Measurements from ENCODE around the gene HOXA5.
A peak's percentile ranks its signal among the peaks of the same experiment; 100 is the strongest.

HOXA5 gene

GRCh38 chr7:27189295-27189996, 46.0 kb upstream of the HOXA5 start:
- peaks cover 100% of the 10 kb centered on the region for H3K27me3 Mint-ChIP-seq (ENCODE audit: low read depth, poor library complexity)
- H3K27ac Mint-ChIP-seq: no peak overlapping the region
- TF ChIP-seq, protein P1, sequence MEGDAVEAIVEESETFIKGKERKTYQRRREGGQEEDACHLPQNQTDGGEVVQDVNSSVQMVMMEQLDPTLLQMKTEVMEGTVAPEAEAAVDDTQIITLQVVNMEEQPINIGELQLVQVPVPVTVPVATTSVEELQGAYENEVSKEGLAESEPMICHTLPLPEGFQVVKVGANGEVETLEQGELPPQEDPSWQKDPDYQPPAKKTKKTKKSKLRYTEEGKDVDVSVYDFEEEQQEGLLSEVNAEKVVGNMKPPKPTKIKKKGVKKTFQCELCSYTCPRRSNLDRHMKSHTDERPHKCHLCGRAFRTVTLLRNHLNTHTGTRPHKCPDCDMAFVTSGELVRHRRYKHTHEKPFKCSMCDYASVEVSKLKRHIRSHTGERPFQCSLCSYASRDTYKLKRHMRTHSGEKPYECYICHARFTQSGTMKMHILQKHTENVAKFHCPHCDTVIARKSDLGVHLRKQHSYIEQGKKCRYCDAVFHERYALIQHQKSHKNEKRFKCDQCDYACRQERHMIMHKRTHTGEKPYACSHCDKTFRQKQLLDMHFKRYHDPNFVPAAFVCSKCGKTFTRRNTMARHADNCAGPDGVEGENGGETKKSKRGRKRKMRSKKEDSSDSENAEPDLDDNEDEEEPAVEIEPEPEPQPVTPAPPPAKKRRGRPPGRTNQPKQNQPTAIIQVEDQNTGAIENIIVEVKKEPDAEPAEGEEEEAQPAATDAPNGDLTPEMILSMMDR (IDR thresholded peaks at IDR 0.05): no peak
- H3K36me3 Mint-ChIP-seq (ENCODE audit: low read depth): no peaks in the 10 kb centered on the region
- H3K9me3 Mint-ChIP-seq: no peaks in the 10 kb centered on the region
- H3K4me3 Mint-ChIP-seq: peak overlapping the region; percentile 82
- peak; percentile 42 for DNase-seq
- H3K4me1 Mint-ChIP-seq: peaks cover 71% of the 10 kb centered on the region

DNA sequence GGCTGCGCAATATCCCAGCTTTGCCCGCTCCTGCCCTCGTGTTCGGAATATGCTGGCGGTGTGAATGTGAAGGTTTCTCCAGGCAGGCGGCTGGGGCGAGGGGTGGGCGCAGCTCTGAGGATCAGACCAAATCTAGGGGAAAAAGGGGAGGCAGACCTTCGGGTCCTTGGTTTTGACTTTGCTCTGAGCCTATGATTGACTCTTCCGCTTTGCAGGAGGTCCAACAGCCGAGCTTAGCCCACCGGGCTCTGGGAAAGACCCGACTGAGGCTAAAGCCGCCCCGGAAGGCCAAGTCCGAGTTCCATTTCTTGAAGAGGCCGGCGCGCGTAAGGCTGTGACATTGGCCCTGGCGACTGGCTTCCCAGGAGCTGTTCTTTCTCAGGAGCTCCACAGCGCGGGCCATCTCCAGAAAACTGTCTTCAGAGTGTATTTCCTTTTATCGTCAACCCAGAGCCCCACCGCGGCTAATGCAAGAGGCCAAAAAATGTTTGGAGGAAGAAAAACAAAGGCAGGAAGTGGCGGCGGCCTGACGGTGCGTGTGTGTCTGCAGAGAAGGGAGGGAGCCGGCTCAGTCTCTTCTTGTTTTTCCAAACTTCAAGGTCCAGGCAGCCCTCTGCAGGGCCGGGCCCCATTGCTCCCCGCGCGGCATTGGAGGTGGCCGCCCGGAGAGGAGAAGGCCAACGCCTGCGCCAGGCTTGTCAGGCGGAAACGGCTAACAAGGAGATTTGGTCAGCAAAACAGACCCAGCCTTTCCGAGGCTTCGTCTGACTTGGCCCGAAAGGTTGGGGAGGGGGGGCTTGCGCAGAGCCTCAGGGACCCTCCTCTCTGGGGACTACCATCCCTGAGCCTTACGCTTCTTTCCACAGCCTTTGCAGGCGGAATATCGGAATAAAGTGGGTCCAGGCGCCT, 45.2 kb upstream of the HOXA5 start:
- H3K36me3 Mint-ChIP-seq (ENCODE audit: low read depth): no peaks in the 10 kb centered on the region
- peak; percentile 41 for DNase-seq
- H3K4me3 Mint-ChIP-seq: peak overlapping the region; percentile 82
- no peaks in the 10 kb centered on the region for H3K9me3 Mint-ChIP-seq
- TF ChIP-seq, protein P1 (IDR thresholded peaks at IDR 0.05): no peak
- peaks cover 98% of the 10 kb centered on the region for H3K27me3 Mint-ChIP-seq (ENCODE audit: low read depth, poor library complexity)
- H3K4me1 Mint-ChIP-seq: peaks cover 68% of the 10 kb centered on the region
- peak overlapping the region; percentile 80 for H3K27ac Mint-ChIP-seq

DNA sequence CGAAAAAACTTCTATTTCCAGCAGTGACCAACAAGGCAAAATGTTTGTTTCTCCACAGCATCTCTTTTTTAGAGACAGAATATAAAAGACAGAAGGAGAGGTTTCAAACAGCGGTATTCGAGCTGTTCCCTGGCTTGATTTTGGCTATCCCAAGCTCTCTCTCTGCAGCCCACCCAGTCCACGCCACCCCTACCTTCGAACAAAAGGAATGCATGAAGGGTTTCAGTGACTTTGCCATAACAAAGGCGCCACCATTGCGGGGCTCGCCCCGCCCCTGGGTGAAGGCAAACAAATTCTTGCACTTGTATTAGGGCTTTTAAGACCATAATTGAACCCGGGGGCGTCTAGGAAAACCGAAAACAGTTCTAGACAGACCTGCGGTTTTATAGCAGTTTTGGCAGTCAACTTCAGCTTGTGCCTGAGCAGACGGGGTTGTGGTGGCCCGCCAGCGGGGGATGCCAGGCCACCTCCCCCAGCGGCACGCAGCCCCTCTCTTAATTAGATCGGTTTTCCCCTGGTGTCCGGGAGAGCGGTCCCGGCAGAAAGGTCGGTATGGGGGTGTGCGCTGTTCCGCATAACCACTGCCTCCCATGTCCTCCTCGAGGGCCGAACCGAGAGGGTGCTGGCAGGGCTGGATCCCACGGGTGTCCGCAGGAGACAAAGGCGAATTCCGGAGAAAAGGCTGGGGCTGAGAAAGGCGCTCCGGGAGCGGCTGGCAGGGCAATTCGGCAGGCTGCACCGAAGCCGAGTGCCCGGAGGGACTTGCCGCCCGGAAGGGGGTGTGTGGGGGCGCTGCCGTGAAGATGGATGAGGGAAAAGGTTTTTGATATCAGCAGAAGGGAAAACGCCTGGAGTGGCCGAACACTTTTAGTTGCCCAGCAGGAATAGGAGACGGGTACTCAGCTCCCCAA, 44.2 kb upstream of the HOXA5 start:
- peaks cover 68% of the 10 kb centered on the region for H3K4me1 Mint-ChIP-seq
- TF ChIP-seq, protein P1 (IDR thresholded peaks at IDR 0.05): no peak
- peak; percentile 46 for DNase-seq
- H3K9me3 Mint-ChIP-seq: no peaks in the 10 kb centered on the region
- peaks cover 2% of the 10 kb centered on the region for H3K36me3 Mint-ChIP-seq (ENCODE audit: low read depth)
- H3K27me3 Mint-ChIP-seq (ENCODE audit: low read depth, poor library complexity): peaks cover 93% of the 10 kb centered on the region
- no peak overlapping the region for H3K27ac Mint-ChIP-seq
- peak overlapping the region; percentile 82 for H3K4me3 Mint-ChIP-seq

GRCh38 chr7:27186668-27187474, 43.4 kb upstream of the HOXA5 start:
- no peak overlapping the region for H3K27ac Mint-ChIP-seq
- H3K9me3 Mint-ChIP-seq: no peaks in the 10 kb centered on the region
- H3K4me3 Mint-ChIP-seq: peak overlapping the region; percentile 82
- TF ChIP-seq, protein P1 (IDR thresholded peaks at IDR 0.05): no peak
- H3K4me1 Mint-ChIP-seq: peaks cover 68% of the 10 kb centered on the region
- DNase-seq: no peak
- H3K27me3 Mint-ChIP-seq (ENCODE audit: low read depth, poor library complexity): peaks cover 88% of the 10 kb centered on the region
- H3K36me3 Mint-ChIP-seq (ENCODE audit: low read depth): peaks cover 4% of the 10 kb centered on the region

All from nephron progenitor cell (in vitro differentiated cells).